ENCODE results near the gene SIL1.

The SIL1 gene

GRCh38 chr5:138962614-138963370, 235.4 kb downstream of the SIL1 start:
- in situ Hi-C loops (cut with MboI; ENCODE audit: low sequenced_read_pairs), result no loop called here

DNA sequence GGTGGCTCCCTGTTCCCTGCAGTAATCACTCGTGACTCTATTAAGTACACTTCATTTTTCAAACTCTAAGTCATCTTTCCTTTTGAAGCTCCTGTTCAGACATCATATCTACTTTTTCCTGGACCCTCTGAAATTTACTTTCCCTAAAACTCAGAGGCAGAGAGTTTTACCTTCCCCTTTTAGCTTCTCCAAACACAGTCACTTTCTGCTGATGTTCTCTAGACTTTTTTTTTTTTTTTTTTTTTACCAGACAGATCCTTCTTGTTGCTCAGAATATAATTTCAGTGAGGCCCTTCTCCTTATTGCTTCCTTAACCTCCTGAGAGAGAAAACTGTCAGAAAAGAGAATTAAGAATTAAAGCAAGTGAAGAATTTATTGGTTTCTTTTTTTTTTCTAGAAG, 236.4 kb downstream of the SIL1 start:
- in situ Hi-C loops (cut with MboI; ENCODE audit: low sequenced_read_pairs), result no loop called here

- in situ Hi-C loops (cut with MboI; ENCODE audit: low sequenced_read_pairs), result no loop called here
Measured at GRCh38 chr5:138961221-138961620, 236.9 kb downstream of the SIL1 start.

DNA sequence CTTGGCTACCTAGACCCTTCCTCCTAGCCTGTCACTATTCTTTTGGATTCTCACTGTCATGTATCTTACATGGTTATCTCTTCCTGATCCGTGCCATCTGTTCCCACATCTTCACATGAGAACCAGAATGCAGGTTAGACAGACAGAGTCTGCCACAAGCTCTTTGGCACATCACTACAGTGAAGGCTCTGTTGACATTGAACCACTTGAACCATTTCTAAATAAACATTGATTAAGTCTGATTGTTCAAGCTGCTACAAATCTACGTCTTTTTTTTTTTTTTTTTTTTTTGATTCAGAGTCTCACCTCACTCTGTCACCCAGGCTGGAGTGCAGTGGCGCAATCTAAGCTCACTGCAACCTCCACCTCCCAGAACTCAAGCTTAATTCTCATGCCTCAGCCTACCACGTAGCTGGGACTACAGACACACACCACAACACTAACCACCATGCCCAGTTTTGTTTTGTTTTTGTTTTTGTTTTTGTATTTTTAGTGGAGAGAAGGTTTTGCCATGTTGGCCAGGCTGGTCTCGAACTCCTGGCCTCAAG, 237.9 kb downstream of the SIL1 start:
- in situ Hi-C loops (cut with MboI; ENCODE audit: low sequenced_read_pairs), result no loop called here

GRCh38 chr5:138956801-138957200, 241.4 kb downstream of the SIL1 start:
- in situ Hi-C loops (cut with MboI; ENCODE audit: low sequenced_read_pairs), result no loop called here

DNA sequence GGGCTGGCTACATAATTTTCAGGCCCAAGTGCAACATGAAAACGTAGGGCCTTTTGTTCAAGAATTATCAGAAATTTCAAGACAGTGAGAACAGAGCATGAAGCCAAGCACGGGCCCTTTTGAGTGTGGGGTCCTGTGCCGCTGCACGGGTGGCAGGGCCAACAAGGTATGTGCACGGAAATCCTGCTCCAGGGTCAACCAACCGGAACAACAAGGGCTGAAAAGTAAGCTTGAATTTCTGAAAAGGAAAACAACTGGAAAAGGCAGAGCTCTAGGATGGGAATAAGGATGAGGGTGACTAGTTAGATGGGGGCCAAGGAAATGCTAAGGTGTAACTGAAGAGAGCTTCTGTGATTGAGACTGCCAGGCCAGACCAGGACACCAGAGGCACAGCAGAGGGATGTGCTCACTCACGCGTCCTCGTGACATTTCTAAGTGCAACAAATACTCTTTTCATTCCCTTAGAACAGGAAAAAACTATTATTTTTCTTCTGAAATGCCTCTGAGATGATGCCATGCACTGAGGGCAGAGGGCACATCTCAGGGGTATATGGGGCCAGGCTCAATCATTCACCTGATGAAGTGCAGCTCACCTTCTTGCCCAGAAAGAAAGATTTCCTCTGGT, 242.4 kb downstream of the SIL1 start:
- in situ Hi-C loops (cut with MboI; ENCODE audit: low sequenced_read_pairs), result no loop called here

DNA sequence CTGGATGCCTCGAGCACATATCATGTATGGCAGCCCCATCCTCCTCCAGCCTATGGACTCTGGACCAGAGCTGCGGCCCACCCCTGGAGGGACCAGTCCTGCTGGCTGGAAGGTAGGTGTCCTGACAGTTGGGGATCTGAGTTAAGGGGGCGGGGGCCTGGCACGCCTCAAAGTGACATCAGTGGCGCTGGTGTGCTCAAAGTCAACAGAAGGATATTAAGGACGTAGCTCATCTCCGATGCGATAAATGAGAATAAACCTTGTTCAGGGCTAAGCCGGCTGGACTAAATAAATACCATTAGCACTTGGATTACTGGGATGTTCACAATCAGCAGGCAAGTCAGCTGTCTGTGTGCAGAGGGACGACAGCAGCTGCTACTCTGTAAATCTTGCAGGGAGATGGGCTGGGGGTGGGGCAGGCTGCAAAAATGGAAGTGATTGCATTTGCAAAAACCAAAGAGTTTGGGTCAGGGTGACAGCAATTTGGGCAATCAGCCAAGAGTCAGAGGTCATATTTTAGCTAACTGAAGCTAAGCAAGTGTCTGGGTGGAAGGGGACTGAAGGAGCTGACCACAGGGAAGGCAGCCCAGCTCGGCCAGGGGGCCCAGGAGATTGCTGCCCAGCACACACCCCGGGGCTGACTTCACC, 243.0 kb downstream of the SIL1 start:
- in situ Hi-C loops (cut with MboI; ENCODE audit: low sequenced_read_pairs), result no loop called here

DNA sequence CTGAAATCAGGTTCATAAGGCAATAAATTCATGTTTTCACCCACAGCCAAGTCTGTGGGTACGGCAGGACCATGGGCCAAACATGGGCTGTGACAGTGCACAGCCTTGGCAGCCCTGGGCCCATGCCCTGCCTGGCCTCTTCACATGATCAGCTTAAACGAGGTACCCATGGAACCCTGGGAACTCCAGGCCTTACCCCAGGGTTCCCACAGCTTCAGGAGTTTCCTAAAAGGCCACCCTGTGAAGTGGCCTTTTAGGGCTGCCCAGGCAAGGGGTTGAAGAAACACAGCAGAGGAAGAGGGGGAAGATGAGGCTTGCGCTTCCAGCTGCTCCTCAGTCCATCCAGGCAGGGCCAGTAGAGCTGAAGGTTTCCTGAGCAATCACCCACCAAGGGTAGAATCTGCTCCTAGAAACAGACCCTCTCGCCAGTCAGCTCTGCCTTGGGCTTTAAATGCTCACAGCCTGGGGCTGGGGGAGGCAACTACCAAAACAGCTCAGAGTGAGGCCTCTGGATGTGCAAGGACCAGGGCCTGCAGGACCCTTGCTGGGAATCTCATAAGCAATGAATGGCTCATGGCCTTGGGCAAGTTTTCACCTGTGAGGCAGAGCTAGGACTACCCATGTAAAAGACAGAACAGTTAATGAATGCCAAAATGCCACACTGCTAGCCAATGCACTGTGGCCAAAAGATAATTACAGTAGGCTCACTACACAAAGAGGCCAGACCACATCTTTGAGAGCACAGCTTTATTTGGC, 243.7 kb downstream of the SIL1 start:
- in situ Hi-C loops (cut with MboI; ENCODE audit: low sequenced_read_pairs), result no loop called here

- in situ Hi-C loops (cut with MboI; ENCODE audit: low sequenced_read_pairs), result no loop called here
Measured at GRCh38 chr5:138953387-138954256, 244.5 kb downstream of the SIL1 start.

DNA sequence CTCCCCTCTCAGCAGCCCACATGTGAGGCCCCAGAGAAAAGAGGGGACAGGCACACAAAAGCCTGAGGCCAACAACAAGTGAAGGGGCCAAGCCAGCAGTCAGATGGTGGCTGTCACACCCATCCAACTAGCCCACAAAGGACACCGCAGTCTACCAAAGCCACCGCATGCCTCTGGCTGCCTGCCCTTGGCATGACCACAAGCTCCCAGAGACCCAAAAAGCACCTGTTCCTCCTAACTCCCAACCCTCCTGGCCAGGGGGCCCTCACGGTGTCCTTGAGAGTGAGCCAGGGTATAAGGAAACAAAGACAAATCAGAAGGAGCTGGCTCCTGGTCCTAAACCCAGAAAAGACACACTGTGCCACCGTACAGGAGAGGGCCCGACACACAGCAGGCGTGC, 245.2 kb downstream of the SIL1 start:
- in situ Hi-C loops (cut with MboI; ENCODE audit: low sequenced_read_pairs), result no loop called here

DNA sequence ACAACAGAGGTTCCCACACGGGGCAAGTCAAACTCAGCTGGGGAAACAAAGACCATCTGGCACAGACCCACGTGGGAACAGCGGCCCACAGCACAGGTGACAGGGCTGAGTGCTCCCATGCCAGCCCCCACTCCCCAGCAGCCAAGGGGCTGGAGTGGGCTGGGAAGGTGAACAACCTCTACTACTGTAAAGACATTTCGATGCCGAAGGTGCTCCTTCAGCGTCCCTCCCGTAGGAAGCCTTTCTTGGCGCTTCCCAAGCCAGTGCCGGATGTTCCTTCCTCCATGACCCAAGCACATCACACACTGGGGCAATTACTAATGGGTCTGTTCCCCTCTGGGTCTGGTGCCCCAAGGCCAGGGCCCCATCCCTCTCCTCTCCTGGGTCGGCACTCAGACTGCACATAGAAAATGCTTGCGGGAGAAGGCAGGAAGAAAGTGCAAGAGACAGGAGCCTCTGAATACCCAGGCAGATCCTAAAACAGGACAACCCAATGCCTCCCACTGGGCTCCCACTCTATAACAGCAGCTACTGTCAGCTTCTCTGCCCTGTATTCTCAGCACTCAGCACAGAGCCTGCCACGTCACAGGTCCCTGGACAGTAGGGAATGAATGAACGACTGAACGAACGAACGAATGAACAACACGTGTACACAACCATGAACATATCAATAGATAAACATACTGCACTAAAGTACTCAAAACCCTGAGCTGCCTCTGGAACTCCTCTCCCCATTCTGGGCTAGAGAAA, 246.0 kb downstream of the SIL1 start:
- in situ Hi-C loops (cut with MboI; ENCODE audit: low sequenced_read_pairs), result no loop called here

DNA sequence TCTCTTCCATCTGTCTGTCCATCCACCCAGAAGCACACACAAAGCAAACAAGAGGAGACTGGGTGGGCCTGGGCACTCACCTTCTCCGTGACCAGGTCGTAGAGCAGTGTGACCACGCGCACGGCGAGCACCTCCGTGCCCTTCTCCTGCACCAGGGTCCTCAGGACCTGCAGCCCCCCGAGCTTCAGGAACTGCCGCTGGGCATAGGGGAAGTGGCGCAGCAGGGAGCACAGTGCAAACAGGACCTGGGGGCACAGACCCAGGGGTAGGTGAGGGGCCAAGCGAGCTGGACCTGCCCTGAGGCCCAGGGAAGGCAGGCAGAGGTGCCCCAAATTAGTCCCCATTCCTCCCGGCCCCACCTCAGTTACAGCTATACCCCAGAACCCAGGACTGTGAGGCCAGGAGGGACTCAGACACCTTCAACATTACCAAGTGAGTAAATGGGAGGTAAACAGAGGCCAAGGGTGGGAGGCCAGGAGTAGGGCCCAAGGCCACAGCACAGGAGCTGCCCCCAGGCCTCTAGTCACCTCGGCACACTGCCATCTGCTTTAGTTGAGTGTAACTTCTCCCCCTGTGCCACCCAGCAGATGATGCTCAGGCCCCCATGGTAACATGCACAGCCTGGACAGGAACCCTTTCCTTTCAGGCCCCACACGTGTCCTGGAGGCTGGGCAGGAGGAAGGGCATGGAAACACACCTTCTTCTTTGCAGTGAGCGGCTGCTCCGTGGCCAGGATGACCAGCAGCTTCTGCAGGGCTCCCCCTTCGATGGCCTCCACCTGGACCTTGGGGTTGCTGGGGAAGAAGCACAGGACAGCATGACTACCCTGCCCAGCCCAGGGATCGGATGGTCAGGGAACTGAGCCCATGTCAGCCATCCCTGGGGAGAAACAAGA, 246.8 kb downstream of the SIL1 start:
- in situ Hi-C loops (cut with MboI; ENCODE audit: low sequenced_read_pairs), result no loop called here

DNA sequence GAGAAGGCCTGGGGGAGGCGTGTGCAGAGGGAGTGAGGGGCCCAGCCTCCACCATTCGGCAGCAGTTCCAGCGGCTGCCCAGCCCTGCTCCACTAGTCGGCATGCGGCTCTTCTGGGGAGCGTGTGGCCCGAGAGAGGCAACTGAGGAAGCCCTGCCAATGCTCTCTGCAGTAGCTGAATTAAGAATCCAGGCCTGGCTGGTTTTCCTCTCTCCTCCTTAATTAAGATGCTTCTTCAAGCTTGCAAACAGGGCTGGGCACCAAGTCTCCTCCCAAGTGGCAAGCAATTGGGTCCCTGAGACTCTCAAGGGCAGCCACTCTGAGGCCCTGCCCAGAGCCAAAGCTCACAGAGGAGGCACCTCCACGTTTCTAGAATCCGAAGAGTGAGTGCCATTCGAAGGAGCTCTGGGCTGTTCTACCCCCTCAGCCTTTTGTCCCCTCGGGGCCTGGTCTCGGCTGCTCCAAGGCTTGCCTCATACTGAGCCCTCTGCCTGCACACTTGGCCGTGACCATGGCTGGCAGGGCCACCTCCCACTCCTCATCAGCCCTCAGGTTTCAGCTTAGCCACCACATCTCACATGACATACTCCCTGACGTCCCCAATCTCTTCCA, 247.6 kb downstream of the SIL1 start:
- in situ Hi-C loops (cut with MboI; ENCODE audit: low sequenced_read_pairs), result no loop called here

GRCh38 chr5:138949988-138950387, 248.2 kb downstream of the SIL1 start:
- in situ Hi-C loops (cut with MboI; ENCODE audit: low sequenced_read_pairs), result no loop called here

DNA sequence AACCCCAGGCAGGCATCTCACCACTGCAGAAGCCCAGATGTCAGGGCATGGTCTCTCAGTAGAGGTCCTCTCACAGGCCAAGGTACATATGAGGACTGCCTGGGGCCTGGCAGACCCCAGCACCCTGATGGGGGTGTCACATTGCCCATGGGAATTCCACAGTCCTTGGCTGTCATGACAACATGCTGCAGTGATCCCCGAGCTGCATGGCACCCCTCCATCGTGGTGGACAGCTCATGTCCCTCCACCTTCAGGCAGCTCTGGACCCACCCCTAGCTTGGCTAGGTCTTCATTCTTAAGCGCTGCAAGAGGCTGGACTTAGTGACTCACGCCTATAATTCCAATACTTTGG, 249.0 kb downstream of the SIL1 start:
- in situ Hi-C loops (cut with MboI; ENCODE audit: low sequenced_read_pairs), result no loop called here

- in situ Hi-C loops (cut with MboI; ENCODE audit: low sequenced_read_pairs), result no loop called here
Measured at GRCh38 chr5:138948471-138949222, 249.5 kb downstream of the SIL1 start.

- in situ Hi-C loops (cut with MboI; ENCODE audit: low sequenced_read_pairs), result no loop called here
Measured at GRCh38 chr5:138947780-138948179, 250.4 kb downstream of the SIL1 start.
